Motor neuron (in vitro differentiated cells): ENCODE results near the gene SUFU. TPM values are rescaled to one million over a fixed set of nuclear protein-coding genes. Genes with fewer than 3 reads are reported as not detected.

ENCODE experiments used
- ATAC-seq, 8 experiments: fragments of 200-7000 bp; cut with Tn5 transposase; replicated peaks in 6 of 8; 2 replicates each; pipeline ENCODE4 v1.8.0; 2021; ENCODE audit warnings: mild to moderate bottlenecking in 8 of 8, moderate library complexity in 8 of 8
- H3K27ac ChIP-seq, 2 donors: fragments of 250-450 bp; sonication (Bioruptor Pico); 2 replicates each; pipeline ENCODE4 v1.9.0; 2021; ENCODE audit warnings: antibody characterized with exemption in 2 of 2, mild to moderate bottlenecking in 2 of 2, moderate library complexity in 1 of 2
- H3K4me1 ChIP-seq, 2 donors: fragments of 250-450 bp; sonication (Bioruptor Pico); replicated peaks in 1 of 2; 2 replicates each; pipeline ENCODE4 v1.6.1; 2021; ENCODE audit warnings: antibody characterized with exemption in 2 of 2, mild to moderate bottlenecking in 2 of 2, moderate library complexity in 1 of 2
- H3K4me3 ChIP-seq, 5 donors: fragments of 250-450 bp; sonication (Bioruptor Pico); 2 replicates each; pipeline ENCODE4 v1.9.0; 2021; ENCODE audit warnings: antibody characterized with exemption in 5 of 5, mild to moderate bottlenecking in 5 of 5, moderate library complexity in 4 of 5
- WGBS, 10 experiments: fragments of 450-650 bp; shearing (Covaris generic); methylation state at CpG; one replicate each; pipeline ENCODE4 v1.0.0; 2022; 5-methylcytosine and 5-hydroxymethylcytosine counted together
- in situ Hi-C, 9 experiments: fragments of 400-800 bp; cut with MboI; loops; one replicate each; pipeline ENCODE4 v1.15.0; 2021; ENCODE audit warnings: low sequenced_read_pairs in 9 of 9, low pct_unique_long_range_greater_than_20kb in 2 of 9; ENCODE audit not compliant: unreplicated experiment in 9 of 9
- total RNA-seq, 8 experiments: library from RNA; unstranded; fragments of 300-600 nt; gene quantifications; 2 replicates each; pipeline versions ENCODE4 v1.2.3 to v1.2.4, GENCODE V29; 2022

SUFU gene
- total RNA-seq, 8 experiments from 2014 or later = 2.9 to 9.7 (median 4.8) TPM

GRCh38 chr10:102645741-102646609 is 142.2 kb downstream of the SUFU start:
- WGBS, 10 experiments = 0 to 20% (median 0%) methylated on average over 1 to 8 of the region's 29 CpGs; no CpG with 5 or more reads in 4 of the 10 experiments
- ATAC-seq = peak; percentile 22 to 41 (median 28)
- peak overlapping the region; percentile 51 to 68 (median 66) for H3K4me3 ChIP-seq
- H3K4me1 ChIP-seq = peaks cover 30 to 46% of the 10 kb centered on the region in 2 donors
- in situ Hi-C loops = no loop called here
- peak overlapping the region; percentile 91 to 95 for H3K27ac ChIP-seq

GRCh38 chr10:102646610-102647442 is 143.1 kb downstream of the SUFU start:
- H3K4me1 ChIP-seq = peaks cover 39 to 48% of the 10 kb centered on the region in 2 donors

DNA sequence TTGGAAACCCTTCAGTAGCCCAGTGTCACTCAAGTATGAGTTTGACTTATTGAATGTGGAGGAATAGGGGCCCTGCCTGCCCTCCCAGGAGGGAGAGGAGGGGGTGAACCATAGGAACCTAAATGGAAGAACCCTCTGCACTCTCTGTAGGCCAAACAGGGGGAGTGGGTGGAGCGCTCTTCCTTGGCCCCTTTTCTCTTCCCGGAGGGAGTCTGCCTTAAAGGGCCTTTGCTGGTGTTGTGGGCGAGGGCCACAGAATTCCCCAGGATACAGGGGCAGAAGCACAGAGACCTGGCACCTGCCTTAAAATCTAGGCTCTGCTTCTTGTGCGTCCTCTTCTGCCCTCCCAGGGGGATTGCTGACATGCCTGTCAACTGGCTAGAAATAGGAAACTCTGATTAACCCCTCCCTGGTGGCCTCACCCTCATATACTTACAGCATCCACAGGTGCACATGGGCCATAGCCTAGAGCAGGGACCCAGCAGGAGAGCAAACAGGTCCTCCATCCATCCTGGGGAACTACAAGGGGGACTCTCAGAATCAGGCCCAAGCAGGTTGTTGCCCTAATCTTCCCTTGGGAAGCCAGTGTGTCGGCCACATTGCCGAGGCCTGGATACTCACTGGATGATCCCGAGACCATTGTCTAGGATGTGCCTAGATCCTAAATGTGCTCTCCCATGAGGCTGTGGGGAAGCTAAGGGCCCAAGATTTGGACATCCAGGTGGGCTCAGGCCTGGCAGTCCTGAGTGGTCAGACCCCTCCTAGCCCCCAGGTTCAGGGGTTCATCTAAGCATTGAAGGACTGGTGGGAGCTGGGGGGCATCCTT is 143.9 kb downstream of the SUFU start:
- Histone ChIP-seq H3K4me3 (peak overlapping the region; percentile 51 to 68 (median 66)), H3K4me1 (peaks cover 45 to 48% of the 10 kb centered on the region in 2 donors), H3K27ac (peak overlapping the region in 1 of 2 donors; percentile 95)
- 0 to 100% (median 40%) methylated on average over 1 to 3 of the region's 7 CpGs; no CpG with 5 or more reads in 2 of the 10 experiments for WGBS, 10 experiments
- no peak for ATAC-seq
- in situ Hi-C loops = no loop called here

More at GRCh38 chr10:102646610-102647442, 143.1 kb downstream of the SUFU start:
- Histone ChIP-seq H3K27ac (peak overlapping the region; percentile 91 to 95), H3K4me3 (peak overlapping the region; percentile 51 to 68 (median 66))
- 0 to 29% (median 0%) methylated on average over 1 to 3 of the region's 18 CpGs; no CpG with 5 or more reads in 4 of the 10 experiments for WGBS, 10 experiments
- in situ Hi-C loops = no loop called here
- ATAC-seq = peak in 5 of 8 experiments; percentile 0 to 15 (median 7)

DNA sequence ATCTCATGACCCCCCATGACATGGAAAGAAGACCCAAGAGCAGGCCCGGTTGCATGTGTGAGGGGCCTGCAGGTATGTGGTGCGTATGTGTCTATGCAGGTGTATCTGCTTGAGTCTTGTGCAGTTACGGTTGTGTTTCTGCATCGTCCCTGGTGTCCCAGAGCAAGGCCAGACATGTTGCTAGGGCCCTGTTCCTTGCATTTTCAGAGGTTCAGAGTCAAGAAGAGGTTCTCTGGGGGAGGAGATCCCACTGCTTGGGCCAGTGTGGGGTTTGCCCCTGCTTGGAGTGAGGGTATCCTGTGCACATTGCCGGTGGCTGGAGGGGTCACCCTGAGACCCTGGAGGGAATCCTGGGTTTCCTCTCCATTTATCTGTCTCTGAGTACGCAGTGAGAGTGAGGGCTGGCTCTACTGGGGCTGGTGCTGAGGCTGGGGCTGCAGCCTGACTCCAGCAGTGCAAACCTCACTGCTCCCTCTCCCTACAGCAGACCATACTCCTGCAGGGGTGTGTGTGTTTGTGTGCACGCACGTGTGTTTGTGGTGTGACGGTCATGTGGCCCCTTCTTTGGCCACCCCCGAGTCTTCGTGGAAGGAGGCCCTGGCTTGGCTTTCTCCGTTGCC is 144.6 kb downstream of the SUFU start:
- in situ Hi-C loops = no loop called here
- peak overlapping the region; percentile 12 to 68 (median 64) for H3K4me3 ChIP-seq
- ATAC-seq = no peak
- H3K4me1 ChIP-seq = peaks cover 45 to 48% of the 10 kb centered on the region in 2 donors
- 20 to 96% (median 57%) methylated on average over 1 to 4 of the region's 12 CpGs; no CpG with 5 or more reads in 6 of the 10 experiments for WGBS, 10 experiments
- H3K27ac ChIP-seq = peak overlapping the region; percentile 85 to 95

- H3K4me1 ChIP-seq = peaks cover 45 to 48% of the 10 kb centered on the region in 2 donors
- 20 to 100% (median 38%) methylated on average over 1 to 8 of the region's 25 CpGs; no CpG with 5 or more reads in 4 of the 10 experiments for WGBS, 10 experiments
- in situ Hi-C loops = no loop called here
- H3K27ac ChIP-seq = peak overlapping the region; percentile 85 to 95
- peak overlapping the region; percentile 12 to 68 (median 64) for H3K4me3 ChIP-seq
- ATAC-seq = peak in 2 of 8 experiments; percentile 1
Observed at GRCh38 chr10:102648889-102649796, 145.4 kb downstream of the SUFU start.

DNA sequence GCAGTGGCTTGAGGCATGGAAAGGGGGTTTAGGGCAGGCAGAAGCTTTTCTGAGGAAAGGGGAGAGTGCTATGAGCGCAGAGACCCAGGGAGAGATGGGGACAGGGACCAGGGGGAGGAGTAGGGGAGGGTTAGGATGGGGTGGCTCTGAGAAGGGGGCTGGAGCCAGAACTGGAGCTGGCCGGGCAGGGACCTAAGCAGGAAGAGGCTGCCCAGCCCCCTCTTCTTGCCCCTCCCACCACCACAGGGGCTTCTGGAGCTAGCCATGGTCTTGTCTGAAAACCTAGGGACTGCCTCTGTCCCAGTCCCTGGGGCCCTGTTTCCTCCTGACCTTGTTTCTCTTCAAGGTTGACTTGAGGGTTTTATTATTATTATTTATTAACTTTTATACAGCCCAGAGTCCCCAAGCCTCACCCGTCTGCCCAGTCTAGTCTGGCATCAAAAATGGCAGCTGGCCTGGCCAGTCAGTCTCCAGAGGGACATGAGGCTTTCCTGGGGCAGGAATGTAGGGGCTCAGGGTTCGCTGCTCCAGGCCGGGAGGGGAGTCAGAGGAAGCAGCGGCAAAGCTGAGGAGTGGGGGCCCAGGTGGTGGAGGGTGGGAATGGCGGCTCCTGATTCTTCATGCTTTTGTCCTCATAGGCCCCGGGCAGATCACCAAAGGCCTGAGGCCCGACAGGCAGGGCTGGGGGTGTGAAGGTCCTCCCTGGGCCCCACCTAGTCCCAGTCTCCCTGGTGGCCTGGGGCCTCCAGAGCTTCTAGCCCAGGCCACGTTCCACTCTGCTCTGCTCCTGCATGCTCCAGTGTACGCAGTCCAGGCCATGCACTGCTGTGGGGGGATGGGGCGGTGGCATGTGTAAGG is 146.3 kb downstream of the SUFU start:
- 50 to 100% (median 83%) methylated on average over 1 to 2 of the region's 12 CpGs; no CpG with 5 or more reads in 7 of the 10 experiments for WGBS, 10 experiments
- Histone ChIP-seq H3K4me1 (peaks cover 45 to 48% of the 10 kb centered on the region in 2 donors), H3K27ac (peak overlapping the region; percentile 85 to 95), H3K4me3 (peak overlapping the region; percentile 12 to 68 (median 64))
- peak in 2 of 8 experiments; percentile 9 to 10 for ATAC-seq
- in situ Hi-C loops = no loop called here

- WGBS, 10 experiments = 68 to 100% methylated on average over 1 to 5 of the region's 11 CpGs; no CpG with 5 or more reads in 8 of the 10 experiments
- in situ Hi-C loops = no loop called here
- Histone ChIP-seq H3K4me1 (peaks cover 45 to 48% of the 10 kb centered on the region in 2 donors), H3K27ac (peak overlapping the region; percentile 85 to 95), H3K4me3 (no peak overlapping the region)
- ATAC-seq = no peak
Observed at GRCh38 chr10:102650655-102651454, 147.1 kb downstream of the SUFU start.

- H3K4me1 ChIP-seq = peaks cover 45 to 48% of the 10 kb centered on the region in 2 donors
- H3K27ac ChIP-seq = no peak overlapping the region
Observed at GRCh38 chr10:102651455-102652169, 147.8 kb downstream of the SUFU start.

DNA sequence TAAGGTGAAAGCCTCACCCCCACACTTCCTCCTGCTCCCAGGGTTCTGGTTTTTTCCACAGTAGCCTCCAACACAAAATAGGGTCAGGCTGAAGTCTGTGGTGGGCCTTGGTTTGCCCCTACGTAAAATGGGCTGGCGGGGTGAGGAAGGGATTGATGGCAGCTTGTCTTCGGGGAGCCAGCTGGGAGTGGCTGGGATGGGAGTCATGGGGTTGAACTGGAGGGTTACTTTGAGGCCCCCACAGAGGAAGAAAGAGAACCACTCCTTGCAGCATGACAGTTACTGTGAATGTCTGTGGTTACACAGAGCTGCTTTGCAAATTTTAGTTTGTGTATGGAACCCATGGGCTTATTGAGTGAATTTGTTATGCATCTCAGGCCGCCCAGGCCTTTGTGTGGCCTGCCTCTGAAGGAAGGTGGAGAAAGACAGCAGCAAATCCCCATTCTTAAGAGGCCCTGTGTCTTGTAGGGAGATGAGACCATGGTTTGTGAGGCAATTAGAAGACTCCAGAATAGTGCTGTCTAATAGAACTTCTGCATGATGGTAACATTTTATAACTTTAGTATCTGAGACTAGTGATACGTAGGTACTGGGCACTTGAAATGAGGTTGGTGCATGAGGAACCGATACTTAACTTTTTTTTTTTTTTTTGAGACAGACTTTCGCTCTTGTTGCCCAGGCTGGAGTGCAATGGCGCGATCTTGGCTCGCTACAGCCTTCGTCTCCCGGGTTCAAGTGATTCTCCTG is 148.6 kb downstream of the SUFU start:
- Histone ChIP-seq H3K4me3 (no peak overlapping the region), H3K27ac (no peak overlapping the region), H3K4me1 (peaks cover 41 to 45% of the 10 kb centered on the region in 2 donors)
- WGBS, 10 experiments = 67 to 100% (median 96%) methylated on average over 1 to 7 of the region's 12 CpGs; no CpG with 5 or more reads in 2 of the 10 experiments
- in situ Hi-C loops = no loop called here
- peak in 3 of 8 experiments; percentile 27 to 39 (median 34) for ATAC-seq

More at GRCh38 chr10:102651455-102652169, 147.8 kb downstream of the SUFU start:
- ATAC-seq = no peak
- H3K4me3 ChIP-seq = no peak overlapping the region
- in situ Hi-C loops = no loop called here
- WGBS, 10 experiments = no CpG with 5 or more reads among the region's 11 CpGs
